Liver (tissue), 3 donors: Measurements from ENCODE around the gene PLK3.

ENCODE experiments used
- CTCF ChIP-seq: fragments of 150-350 bp; IDR thresholded peaks from 2 replicates; pipeline ENCODE4 v1.5.1; 2017; ENCODE audit warnings: improper control_type of control experiment, low read depth, low read length; ENCODE audit not compliant: missing input control
- EGR1 ChIP-seq, 2 donors: IDR thresholded peaks; 2 replicates each; pipeline ENCODE4 v1.6.1; 2016 to 2018; ENCODE audit warnings: antibody characterized with exemption in 2 of 2, low read depth in 2 of 2
- FOXA1 ChIP-seq: IDR thresholded peaks from 2 replicates; pipeline ENCODE4 v1.6.1; 2016; ENCODE audit warnings: antibody characterized with exemption
- GABPA ChIP-seq, 2 donors: IDR thresholded peaks in 1 of 2; conservative IDR thresholded peaks in 1 of 2; 2 replicates each; pipeline ENCODE4 v1.6.1; 2016; ENCODE audit warnings: antibody characterized with exemption in 2 of 2, mild to moderate bottlenecking in 1 of 2, moderate library complexity in 1 of 2
- HNF4G ChIP-seq: IDR thresholded peaks from 2 replicates; pipeline ENCODE4 v1.6.1; 2016; ENCODE audit warnings: antibody characterized with exemption
- REST ChIP-seq: IDR thresholded peaks from 2 replicates; pipeline ENCODE4 v1.6.1; 2016; ENCODE audit warnings: antibody characterized with exemption, mild to moderate bottlenecking
- SP1 ChIP-seq: IDR thresholded peaks from 2 replicates; pipeline ENCODE4 v1.6.1; 2018; ENCODE audit warnings: antibody characterized with exemption, mild to moderate bottlenecking
- ZBTB33 ChIP-seq: IDR thresholded peaks from 2 replicates; pipeline ENCODE4 v1.6.1; 2016; ENCODE audit warnings: antibody characterized with exemption
- donor health status: healthy.
- donor health status: healthy.

- no peak for TF ChIP-seq CTCF
- no peak for TF ChIP-seq FOXA1
- TF ChIP-seq SP1: no peak
- TF ChIP-seq ZBTB33: no peak
- TF ChIP-seq HNF4G: no peak
- TF ChIP-seq REST: no peak
- TF ChIP-seq GABPA (IDR thresholded peaks at IDR 0.05 in 1 of 2, conservative IDR thresholded peaks at IDR 0.05 in 1 of 2): no peak
- no peak for TF ChIP-seq EGR1 (IDR thresholded peaks at IDR 0.05; ENCODE audit: low read depth in 2 of 2)
These were observed 5.3 kb downstream of the PLK3 start for GRCh38 chr1:44805311-44806024.
